ENCODE data around the gene CRAT. TPM values are rescaled to one million over a fixed set of nuclear protein-coding genes. Genes with fewer than 3 reads are reported as not detected.

CRAT gene
- polyA plus RNA-seq, 1 experiment: 61.2 TPM

DNA sequence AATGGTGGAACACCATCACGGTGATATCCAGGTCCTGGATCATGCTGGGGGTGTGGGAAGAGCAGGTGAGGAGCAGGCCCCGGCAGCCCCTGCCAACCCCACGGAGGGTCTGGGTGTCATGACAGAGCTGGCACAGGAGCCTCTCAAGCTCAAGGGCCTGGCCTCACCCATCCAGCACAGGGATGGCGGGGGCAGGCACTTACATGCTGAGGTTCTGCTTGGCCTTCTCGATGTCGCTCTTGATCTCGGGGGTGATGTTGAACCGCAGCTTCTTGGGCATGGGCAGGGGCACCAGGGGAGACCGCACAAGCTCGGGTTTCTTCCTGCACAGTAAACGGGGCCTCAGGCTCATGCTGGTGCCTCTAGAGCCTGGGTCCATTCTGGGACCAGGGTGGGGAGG is 12.3 kb downstream of the CRAT start:
- Histone ChIP-seq H3K4me3 (ENCODE audit: low read depth, low read length) (no peak overlapping the region), H3K36me3 (ENCODE audit: control insufficient read depth, insufficient read depth, low read length) (peaks cover 21% of the 10 kb centered on the region), H3K27me3 (ENCODE audit: control insufficient read depth, insufficient read depth, low read length) (no peaks in the 10 kb centered on the region)
- no peak for DNase-seq (ENCODE audit: low read depth)
- POLR2A ChIA-PET: no interaction called here
- CTCF ChIA-PET: no interaction called here
- TF ChIP-seq, protein P1, sequence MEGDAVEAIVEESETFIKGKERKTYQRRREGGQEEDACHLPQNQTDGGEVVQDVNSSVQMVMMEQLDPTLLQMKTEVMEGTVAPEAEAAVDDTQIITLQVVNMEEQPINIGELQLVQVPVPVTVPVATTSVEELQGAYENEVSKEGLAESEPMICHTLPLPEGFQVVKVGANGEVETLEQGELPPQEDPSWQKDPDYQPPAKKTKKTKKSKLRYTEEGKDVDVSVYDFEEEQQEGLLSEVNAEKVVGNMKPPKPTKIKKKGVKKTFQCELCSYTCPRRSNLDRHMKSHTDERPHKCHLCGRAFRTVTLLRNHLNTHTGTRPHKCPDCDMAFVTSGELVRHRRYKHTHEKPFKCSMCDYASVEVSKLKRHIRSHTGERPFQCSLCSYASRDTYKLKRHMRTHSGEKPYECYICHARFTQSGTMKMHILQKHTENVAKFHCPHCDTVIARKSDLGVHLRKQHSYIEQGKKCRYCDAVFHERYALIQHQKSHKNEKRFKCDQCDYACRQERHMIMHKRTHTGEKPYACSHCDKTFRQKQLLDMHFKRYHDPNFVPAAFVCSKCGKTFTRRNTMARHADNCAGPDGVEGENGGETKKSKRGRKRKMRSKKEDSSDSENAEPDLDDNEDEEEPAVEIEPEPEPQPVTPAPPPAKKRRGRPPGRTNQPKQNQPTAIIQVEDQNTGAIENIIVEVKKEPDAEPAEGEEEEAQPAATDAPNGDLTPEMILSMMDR (IDR thresholded peaks at IDR 0.05; ENCODE audit: insufficient read depth, low read depth, low read length): no peak

DNA sequence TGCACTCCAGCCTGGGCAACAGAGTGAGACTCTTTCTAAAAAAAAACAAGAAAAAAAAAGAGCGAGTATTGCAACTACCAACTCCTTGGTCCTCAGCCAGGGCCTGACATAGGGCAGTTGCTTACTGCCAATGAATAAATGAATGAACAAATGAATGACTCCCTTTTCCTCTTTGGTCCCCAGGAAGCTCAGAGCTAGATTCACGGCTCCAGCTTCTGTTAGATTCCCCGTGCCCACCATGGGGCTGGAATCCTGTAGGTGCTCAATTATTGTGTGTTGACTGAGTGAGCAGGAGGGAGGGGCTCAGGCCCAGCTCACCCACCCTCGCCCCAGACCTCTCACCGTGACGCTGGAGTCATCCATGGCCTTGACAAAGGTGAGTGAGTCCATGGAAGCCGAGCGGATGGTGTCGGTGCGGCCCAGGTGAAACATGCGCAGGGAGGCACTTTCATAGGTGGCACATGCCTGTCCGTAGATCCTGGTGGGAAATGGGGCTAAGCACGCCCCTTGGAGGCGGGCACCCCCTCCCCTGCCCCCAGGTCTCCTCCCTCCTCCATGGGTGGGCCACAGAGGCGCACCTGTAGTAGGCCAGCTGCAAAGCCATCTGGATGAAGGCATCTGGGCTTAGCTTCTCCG is 12.8 kb downstream of the CRAT start:
- ChIA-PET POLR2A (no interaction called here), CTCF (no interaction called here)
- Histone ChIP-seq H3K36me3 (ENCODE audit: control insufficient read depth, insufficient read depth, low read length) (peaks cover 21% of the 10 kb centered on the region), H3K27me3 (ENCODE audit: control insufficient read depth, insufficient read depth, low read length) (no peaks in the 10 kb centered on the region), H3K4me3 (ENCODE audit: low read depth, low read length) (no peak overlapping the region)
- TF ChIP-seq, protein P1 (IDR thresholded peaks at IDR 0.05; ENCODE audit: insufficient read depth, low read depth, low read length): no peak
- no peak for DNase-seq (ENCODE audit: low read depth)

DNA sequence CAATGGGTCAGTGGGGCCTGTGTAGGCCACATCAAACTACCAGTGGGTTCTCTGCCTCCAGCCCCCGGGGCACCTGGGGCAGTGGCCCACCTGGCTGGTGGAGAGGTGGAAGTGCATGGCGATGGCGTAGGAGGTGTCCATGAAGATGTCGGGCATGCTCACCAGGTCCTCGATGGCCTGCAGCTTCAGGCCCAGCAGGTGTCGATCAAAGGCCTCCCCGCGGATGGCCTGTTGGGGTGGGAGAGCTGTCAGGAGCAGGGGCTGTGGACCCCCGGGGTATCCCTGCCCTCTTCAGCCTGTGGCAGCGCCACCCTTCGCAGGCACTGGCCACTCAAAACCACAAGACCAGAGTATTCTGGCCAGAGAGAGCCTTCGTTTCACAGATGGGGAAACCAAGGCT is 14.7 kb downstream of the CRAT start:
- CTCF ChIA-PET: interaction anchor here (0.6 kb wide), 1 partner anchor 730 kb away, joined by 3 read pairs; no protein-coding TSS in a partner anchor
- POLR2A ChIA-PET: no interaction called here
- TF ChIP-seq, protein P1 (IDR thresholded peaks at IDR 0.05; ENCODE audit: insufficient read depth, low read depth, low read length): no peak

DNA sequence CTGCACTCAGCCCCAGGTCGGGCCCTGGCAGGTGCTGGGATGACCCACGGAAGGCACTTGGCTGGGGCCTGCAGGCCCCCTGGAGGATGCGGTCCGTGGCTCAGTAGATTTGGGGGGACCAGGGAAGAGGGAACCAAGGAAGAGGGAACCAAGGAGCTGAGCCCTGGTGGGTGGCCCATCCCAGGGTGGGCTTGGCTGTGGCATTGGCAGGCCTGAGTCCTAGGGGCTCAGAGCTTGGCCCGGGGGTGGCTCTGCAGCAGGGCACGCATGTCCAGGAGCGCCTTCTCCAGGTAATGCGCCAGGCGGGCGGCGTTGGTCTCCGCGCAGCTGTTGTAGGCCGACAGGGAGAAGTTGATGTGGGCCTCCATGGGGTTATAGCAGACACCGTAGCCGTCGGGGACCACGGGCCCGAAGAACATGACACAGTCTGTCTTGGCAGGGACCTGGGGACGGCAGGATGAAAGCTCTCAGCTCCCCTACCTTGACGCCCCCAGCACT is 15.4 kb downstream of the CRAT start:
- Histone ChIP-seq H3K36me3 (ENCODE audit: control insufficient read depth, insufficient read depth, low read length) (peaks cover 19% of the 10 kb centered on the region), H3K27me3 (ENCODE audit: control insufficient read depth, insufficient read depth, low read length) (no peaks in the 10 kb centered on the region), H3K4me3 (ENCODE audit: low read depth, low read length) (no peak overlapping the region)
- POLR2A ChIA-PET: no interaction called here
- no peak for DNase-seq (ENCODE audit: low read depth)
- TF ChIP-seq, protein P1 (IDR thresholded peaks at IDR 0.05; ENCODE audit: insufficient read depth, low read depth, low read length): no peak
- CTCF ChIA-PET: no interaction called here

More for the DNA sequence above, 14.7 kb downstream of the CRAT start:
- Histone ChIP-seq H3K4me3 (ENCODE audit: low read depth, low read length) (no peak overlapping the region), H3K36me3 (ENCODE audit: control insufficient read depth, insufficient read depth, low read length) (peaks cover 21% of the 10 kb centered on the region), H3K27me3 (ENCODE audit: control insufficient read depth, insufficient read depth, low read length) (no peaks in the 10 kb centered on the region)
- no peak for DNase-seq (ENCODE audit: low read depth)

DNA sequence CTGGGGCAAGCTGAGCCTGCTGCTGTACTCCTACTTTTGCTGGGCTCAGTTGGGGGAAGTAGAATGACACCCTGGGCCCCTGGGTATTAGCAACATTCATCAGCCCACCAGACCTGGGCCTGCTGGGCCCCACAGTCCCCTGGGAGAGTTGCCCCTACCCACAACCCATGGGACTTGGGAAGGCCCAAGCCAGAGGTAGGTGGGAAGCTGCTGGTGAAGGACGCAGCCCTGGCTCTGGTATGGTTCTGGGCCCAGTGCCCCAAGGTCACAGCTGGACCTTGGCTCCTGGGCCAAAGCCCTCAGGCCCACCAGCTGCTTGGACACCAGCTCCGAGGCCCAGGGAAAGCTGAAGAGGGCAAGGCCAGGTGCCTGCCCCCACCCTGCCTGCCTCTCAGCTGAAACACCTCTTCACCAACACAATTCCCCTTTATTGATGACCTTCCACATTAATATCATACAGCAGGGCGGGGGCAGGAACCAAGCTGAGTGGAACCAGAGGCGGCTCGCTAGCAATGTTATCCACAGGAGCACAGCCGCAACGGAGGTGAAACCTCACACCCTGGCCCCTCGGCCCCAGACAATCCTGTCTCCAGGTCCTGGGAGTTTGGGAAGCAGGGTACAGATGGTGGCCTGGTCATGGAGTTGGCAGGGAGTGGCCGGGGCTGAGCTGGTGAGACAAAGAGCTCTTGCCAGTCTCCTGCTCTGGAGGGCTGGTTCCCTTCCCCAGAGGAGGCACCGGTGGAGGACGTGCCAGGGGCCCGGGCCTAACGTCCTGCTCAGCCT is 16.0 kb downstream of the CRAT start:
- DNase-seq (ENCODE audit: low read depth): no peak
- no peak overlapping the region for H3K4me3 ChIP-seq (ENCODE audit: low read depth, low read length)
- POLR2A ChIA-PET: no interaction called here
- H3K36me3 ChIP-seq (ENCODE audit: control insufficient read depth, insufficient read depth, low read length): peaks cover 18% of the 10 kb centered on the region
- no peaks in the 10 kb centered on the region for H3K27me3 ChIP-seq (ENCODE audit: control insufficient read depth, insufficient read depth, low read length)
- TF ChIP-seq, protein P1 (IDR thresholded peaks at IDR 0.05; ENCODE audit: insufficient read depth, low read depth, low read length): no peak
- CTCF ChIA-PET: no interaction called here

Data from BJ (cell line).